Cardiac muscle cell (in vitro differentiated cells and primary cell): ENCODE measurements around the gene SH3RF1. TPM values are rescaled to one million over a fixed set of nuclear protein-coding genes. Genes with fewer than 3 reads are reported as not detected.

Experiments used
- DNase-seq, 2 donors: peaks; one replicate each; pipeline versions ENCODE4 v3.0.0 to v3.0.0-alpha.2; 2010 to 2017; ENCODE audit warnings: low read depth in 1 of 2, low spot score in 1 of 2
- H3K27ac ChIP-seq: fragments of 200-600 bp; sonication (generic); 2 replicates; pipeline ENCODE4 v1.5.1; 2016
- H3K27me3 ChIP-seq: fragments of 200-600 bp; sonication (generic); 2 replicates; pipeline ENCODE4 v1.6.0; 2016; ENCODE audit warnings: control low read depth
- H3K36me3 ChIP-seq: fragments of 200-600 bp; sonication (generic); 2 replicates; pipeline ENCODE4 v1.5.1; 2016; ENCODE audit warnings: control low read depth
- H3K4me1 ChIP-seq: fragments of 200-600 bp; sonication (generic); 2 replicates; pipeline ENCODE4 v1.8.1; 2017; ENCODE audit warnings: low read depth, mild to moderate bottlenecking, mixed run types
- H3K4me3 ChIP-seq: fragments of 200-600 bp; sonication (generic); 2 replicates; pipeline ENCODE4 v1.5.1; 2016; ENCODE audit warnings: mild to moderate bottlenecking
- H3K9me3 ChIP-seq: fragments of 200-600 bp; sonication (generic); 2 replicates; pipeline ENCODE4 v1.5.1; 2017; ENCODE audit warnings: low read depth, mild to moderate bottlenecking, control low read depth
- polyA plus RNA-seq: library from polyadenylated mRNA; unstranded; fragments of >200 nt; fragmentation: Nextera tagmentation; extraction: Ambion mirVana; gene quantifications from 2 replicates; pipeline ENCODE4 v1.2.1, GENCODE V29; 2016
- total RNA-seq: library from RNA; depleted of rRNA; stranded (reverse); fragments of >200 nt; gene quantifications from 2 replicates; pipeline ENCODE4 v1.2.3, GENCODE V29; 2016
- TF ChIP-seq, protein P1 (sequence below): IDR thresholded peaks from 2 replicates; pipeline ENCODE4 v1.5.1; 2012; ENCODE audit warnings: low read depth, mild to moderate bottlenecking, low read length

The SH3RF1 gene
- total and polyA plus RNA-seq, 2 experiments from 2014 or later = 3.4 to 4.3 TPM

DNA sequence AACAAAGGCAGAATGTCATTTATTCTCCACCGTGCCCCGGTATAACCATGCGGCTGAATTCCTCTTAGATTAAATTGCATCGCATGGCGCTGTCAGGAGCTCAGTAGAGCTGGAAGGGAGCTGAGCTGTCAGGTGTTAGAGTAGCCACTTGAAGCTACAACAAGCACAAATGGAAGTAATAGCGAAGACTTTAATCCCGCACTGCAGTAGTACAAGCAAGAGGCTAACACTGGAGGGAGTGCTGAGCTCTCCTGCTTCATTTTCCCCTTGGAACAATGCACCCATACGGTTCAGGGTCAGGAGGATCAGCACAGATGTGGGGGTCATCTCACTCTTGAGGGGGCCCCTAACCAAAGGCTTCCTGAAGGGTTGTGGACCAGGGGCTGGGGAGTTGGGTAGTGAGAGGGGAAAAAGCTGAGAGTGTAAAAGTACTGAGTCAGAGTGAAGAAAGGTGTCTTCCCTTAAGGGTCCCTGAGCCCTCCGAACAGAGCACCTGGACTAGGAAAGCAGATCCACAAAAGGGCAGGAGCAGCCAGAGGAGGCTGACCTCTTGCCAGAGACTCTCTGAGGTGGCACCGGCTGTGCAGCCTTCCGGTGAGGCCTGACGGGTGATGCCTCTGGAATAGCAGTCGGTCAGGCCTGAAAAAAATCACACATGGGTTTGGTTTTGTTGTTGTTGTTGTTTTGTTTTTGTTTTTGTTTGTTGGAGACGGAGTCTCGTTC lies 224.7 kb downstream of the SH3RF1 start:
- Histone ChIP-seq H3K36me3 (no peaks in the 10 kb centered on the region), H3K4me1 (no peaks in the 10 kb centered on the region), H3K4me3 (no peak overlapping the region), H3K9me3 (no peaks in the 10 kb centered on the region), H3K27ac (no peak overlapping the region), H3K27me3 (peaks cover 8% of the 10 kb centered on the region)
- TF ChIP-seq, protein P1, sequence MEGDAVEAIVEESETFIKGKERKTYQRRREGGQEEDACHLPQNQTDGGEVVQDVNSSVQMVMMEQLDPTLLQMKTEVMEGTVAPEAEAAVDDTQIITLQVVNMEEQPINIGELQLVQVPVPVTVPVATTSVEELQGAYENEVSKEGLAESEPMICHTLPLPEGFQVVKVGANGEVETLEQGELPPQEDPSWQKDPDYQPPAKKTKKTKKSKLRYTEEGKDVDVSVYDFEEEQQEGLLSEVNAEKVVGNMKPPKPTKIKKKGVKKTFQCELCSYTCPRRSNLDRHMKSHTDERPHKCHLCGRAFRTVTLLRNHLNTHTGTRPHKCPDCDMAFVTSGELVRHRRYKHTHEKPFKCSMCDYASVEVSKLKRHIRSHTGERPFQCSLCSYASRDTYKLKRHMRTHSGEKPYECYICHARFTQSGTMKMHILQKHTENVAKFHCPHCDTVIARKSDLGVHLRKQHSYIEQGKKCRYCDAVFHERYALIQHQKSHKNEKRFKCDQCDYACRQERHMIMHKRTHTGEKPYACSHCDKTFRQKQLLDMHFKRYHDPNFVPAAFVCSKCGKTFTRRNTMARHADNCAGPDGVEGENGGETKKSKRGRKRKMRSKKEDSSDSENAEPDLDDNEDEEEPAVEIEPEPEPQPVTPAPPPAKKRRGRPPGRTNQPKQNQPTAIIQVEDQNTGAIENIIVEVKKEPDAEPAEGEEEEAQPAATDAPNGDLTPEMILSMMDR = peak; percentile 17
- DNase-seq = peak in 1 of 2 donors; percentile 83

DNA sequence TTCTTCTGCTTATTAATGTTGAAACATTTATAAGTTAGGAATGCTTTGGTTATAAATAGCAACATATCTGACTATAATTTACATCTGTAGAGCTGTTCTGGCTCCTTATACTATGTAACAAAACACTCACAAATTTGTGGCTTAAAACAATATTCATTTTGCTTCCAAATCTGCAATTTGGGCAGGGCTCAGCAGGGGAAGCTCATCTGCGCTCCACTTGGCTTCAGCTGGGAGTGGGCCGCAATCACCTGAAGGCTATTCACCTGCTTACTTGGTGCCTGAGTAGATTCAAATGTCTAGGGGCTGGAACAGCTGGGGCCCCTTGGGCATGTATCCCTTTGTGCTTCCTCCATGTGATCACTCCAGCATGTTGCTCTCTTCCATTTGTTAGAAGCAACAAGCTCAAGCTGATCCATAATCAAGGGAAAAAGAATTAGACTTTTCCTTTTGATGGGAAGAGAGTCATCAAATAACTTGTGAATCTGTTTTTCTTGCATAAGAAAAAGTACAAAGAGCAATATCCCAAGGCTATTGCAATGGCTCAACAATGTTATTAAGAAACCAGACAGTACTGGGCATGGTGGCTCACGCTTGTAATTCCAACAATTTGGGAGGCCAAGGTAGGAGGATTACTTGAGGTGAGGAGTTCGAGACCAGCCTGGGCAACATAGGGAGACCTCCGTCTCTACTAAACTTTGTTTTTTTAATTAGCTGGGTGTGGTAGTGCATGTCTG lies 225.9 kb downstream of the SH3RF1 start:
- TF ChIP-seq, protein P1 = no peak
- H3K9me3 ChIP-seq = no peaks in the 10 kb centered on the region
- H3K4me3 ChIP-seq = no peak overlapping the region
- H3K4me1 ChIP-seq = no peaks in the 10 kb centered on the region
- no peaks in the 10 kb centered on the region for H3K36me3 ChIP-seq
- H3K27ac ChIP-seq = no peak overlapping the region
- peaks cover 8% of the 10 kb centered on the region for H3K27me3 ChIP-seq
- no peak for DNase-seq
